T-cell (primary cell): ENCODE measurements around the gene CACNB2. TPM values are rescaled to one million over a fixed set of nuclear protein-coding genes. Genes with fewer than 3 reads are reported as not detected.

Experiments
- ATAC-seq, 4 experiments: fragments of 200-7000 bp in 3 of 4; fragments of 150-1000 bp in 1 of 4; cut with Tn5 transposase; replicated peaks in 1 of 4; 1 replicate in 3 of 4; 2 replicates in 1 of 4; pipeline ENCODE4 v1.10.0; 2021; ENCODE audit warnings: moderate library complexity in 3 of 4, mild to moderate bottlenecking in 2 of 4, moderate number of reproducible peaks in 1 of 4
- CTCF ChIA-PET, 2 donors: fragments of 300-600 bp; sonication (Branson Sonifier 250); formaldehyde crosslinking; loops; one replicate each; lab custom pipeline; 2022; ENCODE audit warnings: antibody characterized with exemption in 2 of 2; lab: Charles Lee
- POLR2A ChIA-PET, 2 donors: fragments of 300-600 bp; sonication (Branson Sonifier 250); formaldehyde crosslinking; loops; one replicate each; lab custom pipeline; 2022; ENCODE audit warnings: antibody characterized with exemption in 2 of 2; lab: Charles Lee
- DNase-seq, 35 experiments: peaks; one replicate each; pipeline versions ENCODE4 v3.0.0 to v3.0.0-alpha.2; 2013 to 2023
- H3K27ac ChIP-seq: one replicate; pipeline ENCODE4 v1.5.1; 2013; ENCODE audit warnings: low read length
- H3K27me3 ChIP-seq, 2 experiments: replicated peaks in 1 of 2; 1 replicate in 1 of 2; 2 replicates in 1 of 2; pipeline versions ENCODE4 v1.6.1 to v1.7.0; 2013; ENCODE audit warnings: low read length in 1 of 2, mixed read lengths in 1 of 2; ENCODE audit not compliant: control insufficient read depth in 2 of 2, insufficient read depth in 2 of 2; ENCODE audit errors: extremely low read depth in 1 of 2
- H3K36me3 ChIP-seq, 2 donors: 1 replicate in 1 of 2; 2 replicates in 1 of 2; pipeline versions ENCODE4 v1.6.1 to v1.7.0; 2013; ENCODE audit warnings: low read length in 1 of 2; ENCODE audit not compliant: control insufficient read depth in 2 of 2, insufficient read depth in 1 of 2; ENCODE audit errors: extremely low read depth in 1 of 2
- H3K4me1 ChIP-seq, 2 experiments: 1 replicate in 1 of 2; 2 replicates in 1 of 2; pipeline versions ENCODE4 v1.6.1 to v1.7.0; 2013; ENCODE audit warnings: low read length in 2 of 2, mixed read lengths in 1 of 2; ENCODE audit not compliant: insufficient read depth in 2 of 2, control insufficient read depth in 1 of 2; ENCODE audit errors: extremely low read depth in 1 of 2
- H3K4me3 ChIP-seq, 2 donors: 1 replicate in 1 of 2; 2 replicates in 1 of 2; pipeline versions ENCODE4 v1.5.1 to v1.7.0; 2013; ENCODE audit warnings: mild to moderate bottlenecking in 2 of 2, low read length in 1 of 2, moderate library complexity in 1 of 2; ENCODE audit not compliant: control insufficient read depth in 1 of 2; ENCODE audit errors: extremely low read depth in 1 of 2
- H3K9me3 ChIP-seq: 2 replicates; pipeline ENCODE4 v1.7.0; 2013
- H3K27ac Mint-ChIP-seq, 2 donors: one replicate each; pipeline ENCODE4 v1.8.0; 2020 to 2021; ENCODE audit warnings: mild to moderate bottlenecking in 2 of 2, mixed read lengths in 2 of 2
- H3K27me3 Mint-ChIP-seq, 2 donors: one replicate each; pipeline ENCODE4 v1.8.0; 2021 to 2022; ENCODE audit warnings: mixed read lengths in 2 of 2
- H3K36me3 Mint-ChIP-seq: one replicate; pipeline ENCODE4 v1.8.0; 2021; ENCODE audit warnings: mixed read lengths
- H3K4me1 Mint-ChIP-seq, 3 donors: one replicate each; pipeline ENCODE4 v1.8.0; 2020 to 2022; ENCODE audit warnings: mixed read lengths in 3 of 3, mild to moderate bottlenecking in 1 of 3
- H3K4me3 Mint-ChIP-seq, 3 donors: one replicate each; pipeline ENCODE4 v1.8.0; 2020 to 2022; ENCODE audit warnings: mild to moderate bottlenecking in 3 of 3, mixed read lengths in 3 of 3, moderate library complexity in 3 of 3
- H3K9me3 Mint-ChIP-seq, 3 donors: one replicate each; pipeline ENCODE4 v1.8.0; 2020 to 2022; ENCODE audit warnings: mixed read lengths in 3 of 3
- WGBS: methylation state at CpG from one replicate; pipeline ENCODE4 v1.1.5; 2013; ENCODE audit warnings: missing lambda C conversion rate; ENCODE audit not compliant: insufficient coverage; 5-methylcytosine and 5-hydroxymethylcytosine counted together
- total RNA-seq, 35 experiments: library from RNA in 6 of 35; stranded (reverse) in 6 of 35; fragments of 120-200 nt in 1 of 35; gene quantifications; one replicate each; pipeline versions ENCODE4 v1.2.1 to v1.2.4 and lab custom pipeline; 2013 to 2026

Gene CACNB2
- total RNA-seq, 5 donors from 2014 or later (not counting 1 experiment from before 2014, with no cell fraction given), result not detected

- H3K36me3 Mint-ChIP-seq, result peaks cover 70% of the 10 kb centered on the region
Observed at GRCh38 chr10:18542832-18543231, 402.6 kb downstream of the CACNB2 start.

GRCh38 chr10:18545621-18546305, 405.5 kb downstream of the CACNB2 start:
- no peaks in the 10 kb centered on the region for H3K27me3 ChIP-seq
- DNase-seq (no peak), ATAC-seq (no peak)
- H3K9me3 ChIP-seq, result no peaks in the 10 kb centered on the region
- no peak overlapping the region for H3K4me3 ChIP-seq
- Mint-ChIP-seq H3K4me3 (no peak overlapping the region), H3K27me3 (no peaks in the 10 kb centered on the region), H3K4me1 (no peaks in the 10 kb centered on the region), H3K27ac (no peak overlapping the region), H3K9me3 (no peaks in the 10 kb centered on the region), H3K36me3 (peaks cover 68% of the 10 kb centered on the region)
- ChIA-PET POLR2A (no interaction called here), CTCF (no interaction called here)
- H3K4me1 ChIP-seq, result no peaks in the 10 kb centered on the region
- 100% methylated on average over 2 of the region's 7 CpGs for WGBS
- no peak overlapping the region for H3K27ac ChIP-seq
- H3K36me3 ChIP-seq, result peaks cover 7 to 24% of the 10 kb centered on the region in 2 donors

More at GRCh38 chr10:18542832-18543231, 402.6 kb downstream of the CACNB2 start:
- no peak for ATAC-seq
- Mint-ChIP-seq H3K27ac (no peak overlapping the region), H3K27me3 (no peaks in the 10 kb centered on the region), H3K9me3 (no peaks in the 10 kb centered on the region), H3K4me3 (no peak overlapping the region), H3K4me1 (no peaks in the 10 kb centered on the region)
- ChIA-PET CTCF (interaction anchor here in 1 of 2 donors (0.8 kb wide), 1 partner anchor 8 kb away, joined by 3 read pairs; no protein-coding TSS in a partner anchor), POLR2A (interaction anchor here (0.6 to 0.7 kb wide), 2 partner anchors 47 to 116 kb away, joined by 3 to 4 read pairs; no protein-coding TSS in a partner anchor)
- peaks cover 7 to 35% of the 10 kb centered on the region in 2 donors for H3K36me3 ChIP-seq
- H3K27me3 ChIP-seq, result no peaks in the 10 kb centered on the region
- no peak overlapping the region for H3K4me3 ChIP-seq
- no peak for DNase-seq
- no peaks in the 10 kb centered on the region for H3K4me1 ChIP-seq
- no peaks in the 10 kb centered on the region for H3K9me3 ChIP-seq
- H3K27ac ChIP-seq, result no peak overlapping the region

- CTCF ChIA-PET, result no interaction called here
- no peak overlapping the region for H3K27ac Mint-ChIP-seq
- no peaks in the 10 kb centered on the region for H3K9me3 ChIP-seq
- H3K4me1 ChIP-seq, result no peaks in the 10 kb centered on the region
- no peaks in the 10 kb centered on the region for H3K9me3 Mint-ChIP-seq
- no peaks in the 10 kb centered on the region for H3K27me3 ChIP-seq
- H3K4me3 ChIP-seq, result no peak overlapping the region
- H3K4me3 Mint-ChIP-seq, result no peak overlapping the region
- peaks cover 4 to 26% of the 10 kb centered on the region in 2 donors for H3K36me3 ChIP-seq
- POLR2A ChIA-PET, result interaction anchor here in 1 of 2 donors (0.6 kb wide), 1 partner anchor 25 kb away, joined by 3 read pairs; no protein-coding TSS in a partner anchor
- DNase-seq (no peak), ATAC-seq (no peak)
- no peaks in the 10 kb centered on the region for H3K4me1 Mint-ChIP-seq
- H3K27ac ChIP-seq, result no peak overlapping the region
- 93% methylated on average over 2 of the region's 2 CpGs for WGBS
- peaks cover 58% of the 10 kb centered on the region for H3K36me3 Mint-ChIP-seq
- H3K27me3 Mint-ChIP-seq, result no peaks in the 10 kb centered on the region
Observed at GRCh38 chr10:18549105-18549504, 408.9 kb downstream of the CACNB2 start.

- no peak overlapping the region for H3K27ac Mint-ChIP-seq
- no peak for DNase-seq
- no peaks in the 10 kb centered on the region for H3K27me3 Mint-ChIP-seq
- Histone ChIP-seq H3K4me1 (no peaks in the 10 kb centered on the region), H3K27me3 (no peaks in the 10 kb centered on the region), H3K27ac (no peak overlapping the region), H3K9me3 (no peaks in the 10 kb centered on the region), H3K36me3 (peaks cover 0 to 27% of the 10 kb centered on the region in 2 donors), H3K4me3 (no peak overlapping the region)
- ChIA-PET CTCF (interaction anchor here in 1 of 2 donors (0.9 kb wide), 1 partner anchor 9 kb away, joined by 3 read pairs; no protein-coding TSS in a partner anchor), POLR2A (no interaction called here)
- no CpG with 5 or more reads among the region's 2 CpGs for WGBS
- H3K36me3 Mint-ChIP-seq, result peaks cover 40% of the 10 kb centered on the region
- H3K4me3 Mint-ChIP-seq, result no peak overlapping the region
- ATAC-seq, result no peak
- no peaks in the 10 kb centered on the region for H3K4me1 Mint-ChIP-seq
- no peaks in the 10 kb centered on the region for H3K9me3 Mint-ChIP-seq
Observed at GRCh38 chr10:18551473-18551872, 411.2 kb downstream of the CACNB2 start.

- Histone ChIP-seq H3K4me3 (no peak overlapping the region), H3K9me3 (peaks cover 10% of the 10 kb centered on the region), H3K27me3 (no peaks in the 10 kb centered on the region), H3K27ac (no peak overlapping the region), H3K4me1 (no peaks in the 10 kb centered on the region), H3K36me3 (peaks cover 0 to 39% of the 10 kb centered on the region in 2 donors)
- no peak for ATAC-seq
- ChIA-PET CTCF (no interaction called here), POLR2A (no interaction called here)
- Mint-ChIP-seq H3K27ac (no peak overlapping the region), H3K36me3 (peaks cover 17% of the 10 kb centered on the region), H3K9me3 (no peaks in the 10 kb centered on the region), H3K27me3 (no peaks in the 10 kb centered on the region), H3K4me3 (no peak overlapping the region), H3K4me1 (no peaks in the 10 kb centered on the region)
- 96% methylated on average over 3 of the region's 3 CpGs for WGBS
- DNase-seq, result no peak
Observed at GRCh38 chr10:18554479-18554878, 414.3 kb downstream of the CACNB2 start.

GRCh38 chr10:18556522-18557147, 416.4 kb downstream of the CACNB2 start:
- H3K36me3 ChIP-seq, result peaks cover 0 to 34% of the 10 kb centered on the region in 2 donors
- H3K27ac ChIP-seq, result no peak overlapping the region
- POLR2A ChIA-PET, result no interaction called here
- H3K27ac Mint-ChIP-seq, result no peak overlapping the region
- no peak for DNase-seq
- H3K36me3 Mint-ChIP-seq, result peaks cover 3% of the 10 kb centered on the region
- no peak overlapping the region for H3K4me3 Mint-ChIP-seq
- H3K4me3 ChIP-seq, result no peak overlapping the region
- H3K4me1 Mint-ChIP-seq, result no peaks in the 10 kb centered on the region
- H3K9me3 ChIP-seq, result peaks cover 10% of the 10 kb centered on the region
- H3K9me3 Mint-ChIP-seq, result no peaks in the 10 kb centered on the region
- H3K4me1 ChIP-seq, result no peaks in the 10 kb centered on the region
- no peaks in the 10 kb centered on the region for H3K27me3 ChIP-seq
- ATAC-seq, result no peak
- H3K27me3 Mint-ChIP-seq, result no peaks in the 10 kb centered on the region
- WGBS, result 100% methylated on average over 3 of the region's 3 CpGs
- CTCF ChIA-PET, result no interaction called here
